Measurements from ENCODE around the gene SPOCD1. TPM values are rescaled to one million over a fixed set of nuclear protein-coding genes. Genes with fewer than 3 reads are reported as not detected.

Gene SPOCD1
- total and polyA plus RNA-seq, 2 donors from 2014 or later, result 0.22 to 0.98 TPM

- no peak for TF ChIP-seq CTCF (IDR thresholded peaks at IDR 0.05; ENCODE audit: borderline replicate concordance, extremely low read depth, insufficient read depth)
- no peak within 1 kb of the TSS for H3K27ac ChIP-seq (ENCODE audit: low read depth in 2 of 2, low read length in 2 of 2)
- DNase-seq (peak in 4 of 5 donors; percentile 67 to 83 (median 68)), FAIRE-seq (no peak)
- no peaks in the 10 kb centered on the region for H3K36me3 ChIP-seq (ENCODE audit: control insufficient read depth in 2 of 3, insufficient read depth in 3 of 3, low read length in 3 of 3)
- H3K4me3 ChIP-seq (ENCODE audit: low read length in 3 of 3), result peak within 1 kb of the TSS in 2 of 3 donors; percentile 30 to 41
- intact Hi-C loops (cut with DNase I), result no loop called here
- peak within 1 kb of the TSS in 1 of 3 donors; percentile 18 for H3K9ac ChIP-seq (ENCODE audit: low read length in 3 of 3)
- H3K9me3 ChIP-seq (ENCODE audit: control insufficient read depth in 2 of 3, insufficient read depth in 1 of 3, low read length in 3 of 3), result no peaks in the 10 kb centered on the region
- no peaks in the 10 kb centered on the region for H3K27me3 ChIP-seq (ENCODE audit: control insufficient read depth, insufficient read depth, low read length)
- peaks cover 0 to 14% (median 0%) of the 10 kb centered on the region in 3 donors for H3K4me1 ChIP-seq (ENCODE audit: control insufficient read depth in 2 of 3, insufficient read depth in 2 of 3, low read depth in 1 of 3, low read length in 3 of 3)
Observed at GRCh38 chr1:31764312-31765040, 51.3 kb downstream of the SPOCD1 start, which contains the start of gene ADGRB2. ADGRB2 (minus strand) TSS chr1:31764340; CDS start chr1:31757221, 7,119 bp downstream.

- no peaks in the 10 kb centered on the region for H3K9me3 ChIP-seq (ENCODE audit: control insufficient read depth in 2 of 3, insufficient read depth in 1 of 3, low read length in 3 of 3)
- intact Hi-C loops (cut with DNase I), result no loop called here
- H3K27ac ChIP-seq (ENCODE audit: low read depth in 2 of 2, low read length in 2 of 2), result no peak overlapping the region
- FAIRE-seq (no peak), DNase-seq (no peak)
- H3K9ac ChIP-seq (ENCODE audit: low read length in 3 of 3), result no peak overlapping the region
- no peak for TF ChIP-seq CTCF (IDR thresholded peaks at IDR 0.05; ENCODE audit: borderline replicate concordance, extremely low read depth, insufficient read depth)
- H3K4me3 ChIP-seq (ENCODE audit: low read length in 3 of 3), result no peak overlapping the region
- no peaks in the 10 kb centered on the region for H3K27me3 ChIP-seq (ENCODE audit: control insufficient read depth, insufficient read depth, low read length)
- peaks cover 0 to 15% (median 0%) of the 10 kb centered on the region in 3 donors for H3K4me1 ChIP-seq (ENCODE audit: control insufficient read depth in 2 of 3, insufficient read depth in 2 of 3, low read depth in 1 of 3, low read length in 3 of 3)
- H3K36me3 ChIP-seq (ENCODE audit: control insufficient read depth in 2 of 3, insufficient read depth in 3 of 3, low read length in 3 of 3), result no peaks in the 10 kb centered on the region
Observed at GRCh38 chr1:31763671-31764311, 52.0 kb downstream of the SPOCD1 start.

GRCh38 chr1:31762726-31763670 is 52.8 kb downstream of the SPOCD1 start:
- peak; percentile 83 to 90 (median 87) for DNase-seq
- intact Hi-C loops (cut with DNase I), result no loop called here
- H3K9ac ChIP-seq (ENCODE audit: low read length in 3 of 3), result no peak overlapping the region
- peaks cover 0 to 15% (median 0%) of the 10 kb centered on the region in 3 donors for H3K4me1 ChIP-seq (ENCODE audit: control insufficient read depth in 2 of 3, insufficient read depth in 2 of 3, low read depth in 1 of 3, low read length in 3 of 3)
- H3K9me3 ChIP-seq (ENCODE audit: control insufficient read depth in 2 of 3, insufficient read depth in 1 of 3, low read length in 3 of 3), result no peaks in the 10 kb centered on the region
- peak overlapping the region in 1 of 3 donors; percentile 17 for H3K4me3 ChIP-seq (ENCODE audit: low read length in 3 of 3)
- no peaks in the 10 kb centered on the region for H3K27me3 ChIP-seq (ENCODE audit: control insufficient read depth, insufficient read depth, low read length)
- H3K27ac ChIP-seq (ENCODE audit: low read depth in 2 of 2, low read length in 2 of 2), result no peak overlapping the region
- TF ChIP-seq CTCF (IDR thresholded peaks at IDR 0.05; ENCODE audit: borderline replicate concordance, extremely low read depth, insufficient read depth), result peak; percentile 47
- H3K36me3 ChIP-seq (ENCODE audit: control insufficient read depth in 2 of 3, insufficient read depth in 3 of 3, low read length in 3 of 3), result no peaks in the 10 kb centered on the region
- FAIRE-seq, result no peak

All from kidney (tissue), 14 donors.